Stomach smooth muscle (tissue), 2 donors: ENCODE data around the gene ITIH2.
A peak's percentile ranks its signal among the peaks of the same experiment; 100 is the strongest.
"Not testable (repeated sequence)": the region's sequence is repeated elsewhere in the genome, so short reads cannot be mapped to it uniquely, and the experiment has no call there.

Source experiments
- H3K27ac ChIP-seq: one replicate; pipeline ENCODE4 v1.7.0; 2013; ENCODE audit warnings: mild to moderate bottlenecking, low read length, inconsistent platforms
- H3K27me3 ChIP-seq, 2 donors: one replicate each; pipeline ENCODE4 v1.7.0; 2013; ENCODE audit warnings: low read length in 2 of 2; ENCODE audit not compliant: insufficient read depth in 2 of 2, control insufficient read depth in 1 of 2
- H3K36me3 ChIP-seq, 2 donors: one replicate each; pipeline ENCODE4 v1.7.0; 2013; ENCODE audit warnings: low read length in 2 of 2; ENCODE audit not compliant: control insufficient read depth in 2 of 2, insufficient read depth in 2 of 2
- H3K4me1 ChIP-seq: one replicate; pipeline ENCODE4 v1.7.0; 2013; ENCODE audit warnings: low read length; ENCODE audit not compliant: control insufficient read depth, insufficient read depth
- H3K4me3 ChIP-seq, 2 donors: one replicate each; pipeline ENCODE4 v1.7.0; 2013; ENCODE audit warnings: low read length in 2 of 2
- H3K9ac ChIP-seq, 2 donors: one replicate each; pipeline ENCODE4 v1.7.0; 2013; ENCODE audit warnings: low read length in 2 of 2, mild to moderate bottlenecking in 1 of 2
- H3K9me3 ChIP-seq, 2 donors: one replicate each; pipeline ENCODE4 v1.7.0; 2013; ENCODE audit warnings: low read length in 2 of 2; ENCODE audit not compliant: control insufficient read depth in 2 of 2
- donor health status: healthy.
- donor health status: Pancreatic carcinoma.

ITIH2 gene

GRCh38 chr10:7672341-7673134 is 30.6 kb upstream of the ITIH2 start:
- Histone ChIP-seq H3K27me3 (no peaks in the 10 kb centered on the region), H3K9ac (no peak overlapping the region), H3K9me3 (no peaks in the 10 kb centered on the region), H3K4me1 (peaks cover 8% of the 10 kb centered on the region), H3K27ac (no peak overlapping the region), H3K4me3 (no peak overlapping the region), H3K36me3 (no peaks in the 10 kb centered on the region)

- H3K9ac ChIP-seq: no peak overlapping the region
- H3K4me3 ChIP-seq: no peak overlapping the region
- H3K27ac ChIP-seq: no peak overlapping the region
- no peaks in the 10 kb centered on the region for H3K36me3 ChIP-seq
- no peaks in the 10 kb centered on the region for H3K4me1 ChIP-seq
- no peaks in the 10 kb centered on the region for H3K27me3 ChIP-seq
- no peaks in the 10 kb centered on the region for H3K9me3 ChIP-seq
Observed at GRCh38 chr10:7679256-7679655, 23.9 kb upstream of the ITIH2 start.

- not testable (repeated sequence) for H3K4me3 ChIP-seq, H3K27me3 ChIP-seq, H3K36me3 ChIP-seq, H3K27ac ChIP-seq, H3K9ac ChIP-seq, H3K9me3 ChIP-seq, H3K4me1 ChIP-seq
Observed at GRCh38 chr10:7680078-7680477, 23.0 kb upstream of the ITIH2 start.

- Histone ChIP-seq H3K4me1 (peaks cover 3% of the 10 kb centered on the region), H3K27ac (no peak overlapping the region), H3K4me3 (no peak overlapping the region), H3K9ac (no peak overlapping the region), H3K9me3 (no peaks in the 10 kb centered on the region), H3K27me3 (no peaks in the 10 kb centered on the region), H3K36me3 (no peaks in the 10 kb centered on the region)
Observed at GRCh38 chr10:7686351-7687171, 16.6 kb upstream of the ITIH2 start.

- Histone ChIP-seq H3K4me1 (peaks cover 3% of the 10 kb centered on the region), H3K9ac (no peak overlapping the region), H3K27me3 (no peaks in the 10 kb centered on the region), H3K27ac (no peak overlapping the region), H3K4me3 (no peak overlapping the region), H3K9me3 (no peaks in the 10 kb centered on the region), H3K36me3 (no peaks in the 10 kb centered on the region)
Observed at GRCh38 chr10:7687228-7687907, 15.7 kb upstream of the ITIH2 start.

GRCh38 chr10:7689591-7689990 is 13.5 kb upstream of the ITIH2 start:
- no peaks in the 10 kb centered on the region for H3K27me3 ChIP-seq
- peaks cover 3% of the 10 kb centered on the region for H3K4me1 ChIP-seq
- H3K4me3 ChIP-seq: no peak overlapping the region
- H3K9ac ChIP-seq: no peak overlapping the region
- no peaks in the 10 kb centered on the region for H3K9me3 ChIP-seq
- no peak overlapping the region for H3K27ac ChIP-seq
- H3K36me3 ChIP-seq: no peaks in the 10 kb centered on the region

- not testable (repeated sequence) for H3K9me3 ChIP-seq, H3K4me1 ChIP-seq, H3K27ac ChIP-seq
Observed at GRCh38 chr10:7690885-7691597, 12.1 kb upstream of the ITIH2 start.

GRCh38 chr10:7692368-7692767 is 10.7 kb upstream of the ITIH2 start:
- not testable (repeated sequence) for H3K9me3 ChIP-seq, H3K27ac ChIP-seq, H3K4me3 ChIP-seq, H3K36me3 ChIP-seq, H3K4me1 ChIP-seq, H3K27me3 ChIP-seq, H3K9ac ChIP-seq

More at GRCh38 chr10:7690885-7691597, 12.1 kb upstream of the ITIH2 start:
- not testable (repeated sequence) for H3K27me3 ChIP-seq, H3K9ac ChIP-seq, H3K36me3 ChIP-seq, H3K4me3 ChIP-seq

GRCh38 chr10:7693194-7693593 is 9.9 kb upstream of the ITIH2 start:
- not testable (repeated sequence) for H3K4me3 ChIP-seq, H3K9ac ChIP-seq, H3K36me3 ChIP-seq, H3K27ac ChIP-seq, H3K9me3 ChIP-seq, H3K27me3 ChIP-seq
- peaks cover 13% of the 10 kb centered on the region for H3K4me1 ChIP-seq

- Histone ChIP-seq H3K27ac (peak overlapping the region; percentile 41), H3K36me3 (no peaks in the 10 kb centered on the region), H3K4me3 (peak overlapping the region; percentile 1 to 8), H3K4me1 (peaks cover 13% of the 10 kb centered on the region), H3K9ac (no peak overlapping the region), H3K9me3 (no peaks in the 10 kb centered on the region), H3K27me3 (no peaks in the 10 kb centered on the region)
Observed at GRCh38 chr10:7696545-7696944, 6.6 kb upstream of the ITIH2 start.
